Activated naive CD4-positive, alpha-beta T cell treated with anti-CD3 and anti-CD28 coated beads, Interleukin-2, amount 10 ng/mL, durations not matched to agents 7 days and 5 days (primary cell): ENCODE data around the gene STYXL1.

Source experiments
- CTCF ChIA-PET: fragments of 350-600 bp; sonication (Branson Sonifier 250); formaldehyde crosslinking; loops from one replicate; lab custom pipeline; 2021; ENCODE audit warnings: antibody characterized with exemption; lab: Charles Lee
- DNase-seq: peaks from one replicate; pipeline ENCODE4 v3.0.0-alpha.2; 2020
- H3K27ac Mint-ChIP-seq: one replicate; pipeline ENCODE4 v1.8.0; 2021; ENCODE audit warnings: mild to moderate bottlenecking, moderate library complexity, mixed read lengths
- H3K27me3 Mint-ChIP-seq: one replicate; pipeline ENCODE4 v1.8.0; 2021; ENCODE audit warnings: mild to moderate bottlenecking, mixed read lengths
- H3K36me3 Mint-ChIP-seq: one replicate; pipeline ENCODE4 v1.8.0; 2021; ENCODE audit warnings: mixed read lengths
- H3K4me1 Mint-ChIP-seq: one replicate; pipeline ENCODE4 v1.8.0; 2021; ENCODE audit warnings: mixed read lengths
- H3K4me3 Mint-ChIP-seq: one replicate; pipeline ENCODE4 v1.8.0; 2021; ENCODE audit warnings: mild to moderate bottlenecking, moderate library complexity, mixed read lengths
- H3K9me3 Mint-ChIP-seq: one replicate; pipeline ENCODE4 v1.8.0; 2021; ENCODE audit warnings: mixed read lengths

The STYXL1 gene

DNA sequence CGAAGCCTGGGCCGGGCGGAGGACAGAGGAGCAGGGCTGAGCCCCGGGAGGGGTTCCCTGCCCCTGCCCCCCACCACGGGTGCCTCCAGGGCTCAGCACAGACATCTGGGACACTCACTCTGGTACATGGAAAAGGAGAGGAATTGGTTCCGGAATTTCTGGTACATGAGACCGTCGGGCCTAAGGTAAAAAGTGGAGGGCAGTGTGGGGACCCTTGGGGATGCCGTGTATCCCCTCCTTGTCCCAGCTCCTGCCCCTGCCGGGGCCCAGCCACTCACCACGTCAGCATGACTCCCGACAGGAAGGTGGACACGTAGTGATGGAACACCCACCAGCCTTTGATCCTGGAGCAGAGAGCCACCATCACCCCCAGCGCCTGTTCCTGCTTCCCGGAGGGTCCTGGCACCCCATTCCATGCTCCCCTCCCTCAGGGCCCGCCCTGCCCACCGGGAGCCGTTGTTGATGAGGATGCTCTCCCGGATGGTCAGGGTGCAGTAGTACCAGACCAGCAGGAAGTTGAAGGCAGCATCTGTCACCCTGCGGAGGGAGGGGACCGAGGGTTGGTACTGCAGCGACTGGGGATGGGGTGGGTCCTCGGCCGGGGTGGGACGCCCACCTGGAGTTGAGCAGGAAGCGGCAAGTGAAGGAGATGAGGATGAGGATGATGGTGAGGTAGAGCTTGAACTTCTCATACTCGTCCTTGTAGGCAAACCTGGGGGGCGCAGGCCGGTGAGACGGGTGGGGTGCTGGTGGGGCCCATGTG, 59.8 kb downstream of the STYXL1 start:
- no peak overlapping the region for H3K27ac Mint-ChIP-seq
- peaks cover 4% of the 10 kb centered on the region for H3K4me1 Mint-ChIP-seq
- no peaks in the 10 kb centered on the region for H3K9me3 Mint-ChIP-seq
- no peak overlapping the region for H3K4me3 Mint-ChIP-seq
- H3K27me3 Mint-ChIP-seq: peaks cover 12% of the 10 kb centered on the region
- CTCF ChIA-PET: no interaction called here
- peaks cover 10% of the 10 kb centered on the region for H3K36me3 Mint-ChIP-seq
- no peak for DNase-seq

- Mint-ChIP-seq H3K27me3 (peaks cover 10% of the 10 kb centered on the region), H3K36me3 (peaks cover 10% of the 10 kb centered on the region), H3K9me3 (no peaks in the 10 kb centered on the region), H3K4me1 (peaks cover 3% of the 10 kb centered on the region), H3K27ac (no peak overlapping the region), H3K4me3 (no peak overlapping the region)
- CTCF ChIA-PET: no interaction called here
- no peak for DNase-seq
These were observed 60.6 kb downstream of the STYXL1 start for GRCh38 chr7:75987026-75987804.

DNA sequence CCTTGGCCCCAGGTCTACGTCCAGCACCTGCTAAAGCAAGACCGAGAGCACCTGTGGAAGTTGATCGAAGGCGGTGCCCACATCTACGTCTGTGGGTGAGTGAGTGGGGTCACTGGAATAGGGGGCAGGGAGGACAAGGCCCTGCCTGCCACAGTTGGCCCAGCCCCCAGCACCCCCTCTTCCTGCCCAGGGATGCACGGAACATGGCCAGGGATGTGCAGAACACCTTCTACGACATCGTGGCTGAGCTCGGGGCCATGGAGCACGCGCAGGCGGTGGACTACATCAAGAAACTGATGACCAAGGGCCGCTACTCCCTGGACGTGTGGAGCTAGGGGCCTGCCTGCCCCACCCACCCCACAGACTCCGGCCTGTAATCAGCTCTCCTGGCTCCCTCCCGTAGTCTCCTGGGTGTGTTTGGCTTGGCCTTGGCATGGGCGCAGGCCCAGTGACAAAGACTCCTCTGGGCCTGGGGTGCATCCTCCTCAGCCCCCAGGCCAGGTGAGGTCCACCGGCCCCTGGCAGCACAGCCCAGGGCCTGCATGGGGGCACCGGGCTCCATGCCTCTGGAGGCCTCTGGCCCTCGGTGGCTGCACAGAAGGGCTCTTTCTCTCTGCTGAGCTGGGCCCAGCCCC, 61.5 kb downstream of the STYXL1 start:
- no peak for DNase-seq
- peaks cover 11% of the 10 kb centered on the region for H3K36me3 Mint-ChIP-seq
- peaks cover 3% of the 10 kb centered on the region for H3K4me1 Mint-ChIP-seq
- H3K9me3 Mint-ChIP-seq: no peaks in the 10 kb centered on the region
- no peak overlapping the region for H3K27ac Mint-ChIP-seq
- peaks cover 10% of the 10 kb centered on the region for H3K27me3 Mint-ChIP-seq
- no peak overlapping the region for H3K4me3 Mint-ChIP-seq
- CTCF ChIA-PET: no interaction called here

DNA sequence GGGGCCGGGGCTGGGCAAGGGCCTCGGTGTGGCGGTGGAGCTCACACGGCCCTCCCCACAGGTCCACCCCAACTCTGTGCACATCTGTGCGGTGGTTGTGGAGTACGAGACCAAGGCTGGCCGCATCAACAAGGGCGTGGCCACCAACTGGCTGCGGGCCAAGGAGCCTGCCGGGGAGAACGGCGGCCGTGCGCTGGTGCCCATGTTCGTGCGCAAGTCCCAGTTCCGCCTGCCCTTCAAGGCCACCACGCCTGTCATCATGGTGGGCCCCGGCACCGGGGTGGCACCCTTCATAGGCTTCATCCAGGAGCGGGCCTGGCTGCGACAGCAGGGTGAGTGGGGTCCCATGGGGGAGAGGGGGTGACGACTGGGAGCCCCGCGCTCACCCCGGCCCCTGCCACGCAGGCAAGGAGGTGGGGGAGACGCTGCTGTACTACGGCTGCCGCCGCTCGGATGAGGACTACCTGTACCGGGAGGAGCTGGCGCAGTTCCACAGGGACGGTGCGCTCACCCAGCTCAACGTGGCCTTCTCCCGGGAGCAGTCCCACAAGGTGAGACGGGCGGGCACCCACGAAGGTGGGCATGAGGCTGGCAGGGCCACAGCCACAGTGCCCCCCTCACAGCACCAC, 62.2 kb downstream of the STYXL1 start:
- H3K36me3 Mint-ChIP-seq: peaks cover 11% of the 10 kb centered on the region
- no peak overlapping the region for H3K4me3 Mint-ChIP-seq
- H3K4me1 Mint-ChIP-seq: peaks cover 3% of the 10 kb centered on the region
- DNase-seq: no peak
- peaks cover 10% of the 10 kb centered on the region for H3K27me3 Mint-ChIP-seq
- no peak overlapping the region for H3K27ac Mint-ChIP-seq
- no peaks in the 10 kb centered on the region for H3K9me3 Mint-ChIP-seq
- CTCF ChIA-PET: no interaction called here

DNA sequence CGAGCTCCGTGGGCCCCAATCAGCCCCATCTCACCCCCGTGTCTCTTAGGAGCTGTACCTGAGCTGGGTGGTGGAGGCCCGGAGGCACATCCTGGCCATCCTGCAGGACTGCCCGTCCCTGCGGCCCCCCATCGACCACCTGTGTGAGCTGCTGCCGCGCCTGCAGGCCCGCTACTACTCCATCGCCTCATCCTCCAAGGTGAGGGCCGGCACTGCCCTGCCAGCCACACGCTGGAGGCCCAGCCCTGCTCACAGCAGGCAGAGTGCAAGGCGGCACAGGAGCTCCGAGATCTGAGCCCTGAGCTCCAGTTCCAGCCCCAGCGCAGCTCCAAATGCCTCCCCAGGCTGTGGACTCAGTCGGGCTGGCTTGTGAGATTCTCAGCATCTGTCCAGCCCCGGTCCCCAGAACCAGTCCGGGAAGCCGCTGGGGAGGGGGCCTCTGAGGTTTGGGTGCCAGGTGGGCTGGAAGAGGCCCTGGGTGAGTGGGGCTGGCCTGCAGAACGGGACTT, 62.7 kb downstream of the STYXL1 start:
- no peak for DNase-seq
- CTCF ChIA-PET: no interaction called here
- peaks cover 3% of the 10 kb centered on the region for H3K4me1 Mint-ChIP-seq
- H3K36me3 Mint-ChIP-seq: peaks cover 12% of the 10 kb centered on the region
- no peak overlapping the region for H3K27ac Mint-ChIP-seq
- H3K4me3 Mint-ChIP-seq: no peak overlapping the region
- peaks cover 6% of the 10 kb centered on the region for H3K27me3 Mint-ChIP-seq
- H3K9me3 Mint-ChIP-seq: no peaks in the 10 kb centered on the region

- peaks cover 14% of the 10 kb centered on the region for H3K36me3 Mint-ChIP-seq
- no peak overlapping the region for H3K27ac Mint-ChIP-seq
- DNase-seq: no peak
- no peaks in the 10 kb centered on the region for H3K27me3 Mint-ChIP-seq
- H3K9me3 Mint-ChIP-seq: no peaks in the 10 kb centered on the region
- CTCF ChIA-PET: interaction anchor here (0.6 kb wide), 1 partner anchor 74 kb away, joined by 4 read pairs; no protein-coding TSS in a partner anchor
- H3K4me1 Mint-ChIP-seq: no peaks in the 10 kb centered on the region
- H3K4me3 Mint-ChIP-seq: no peak overlapping the region
These were observed 63.4 kb downstream of the STYXL1 start for GRCh38 chr7:75984130-75985008.

DNA sequence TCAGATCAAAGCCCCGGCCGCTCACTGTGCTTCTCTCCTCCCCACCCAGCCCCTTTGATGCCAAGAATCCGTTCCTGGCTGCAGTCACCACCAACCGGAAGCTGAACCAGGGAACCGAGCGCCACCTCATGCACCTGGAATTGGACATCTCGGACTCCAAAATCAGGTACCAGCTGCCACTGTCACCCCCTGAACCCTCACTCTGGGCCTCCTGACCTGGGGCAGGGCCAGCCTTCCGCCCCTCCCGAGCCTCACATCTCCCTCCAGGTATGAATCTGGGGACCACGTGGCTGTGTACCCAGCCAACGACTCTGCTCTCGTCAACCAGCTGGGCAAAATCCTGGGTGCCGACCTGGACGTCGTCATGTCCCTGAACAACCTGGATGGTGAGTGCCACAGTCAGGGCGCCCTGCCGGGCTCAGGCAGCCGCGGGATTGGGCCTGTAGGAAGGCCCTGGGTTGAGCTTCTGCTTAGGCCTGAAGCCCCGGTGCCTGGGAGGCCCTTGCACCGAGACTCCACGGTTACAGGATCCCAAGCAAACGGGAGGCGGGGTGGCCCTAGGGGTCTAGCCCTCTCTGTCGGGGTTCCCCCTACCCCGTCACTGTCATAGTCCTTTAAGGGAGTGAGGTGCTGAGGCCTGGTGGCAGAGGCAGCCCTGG, 64.2 kb downstream of the STYXL1 start:
- H3K4me3 Mint-ChIP-seq: no peak overlapping the region
- no peak for DNase-seq
- no peaks in the 10 kb centered on the region for H3K27me3 Mint-ChIP-seq
- H3K36me3 Mint-ChIP-seq: peaks cover 14% of the 10 kb centered on the region
- CTCF ChIA-PET: interaction anchor here (0.6 kb wide), 1 partner anchor 73 kb away, joined by 4 read pairs; no protein-coding TSS in a partner anchor
- H3K27ac Mint-ChIP-seq: no peak overlapping the region
- H3K4me1 Mint-ChIP-seq: no peaks in the 10 kb centered on the region
- no peaks in the 10 kb centered on the region for H3K9me3 Mint-ChIP-seq

- Mint-ChIP-seq H3K4me1 (no peaks in the 10 kb centered on the region), H3K27me3 (no peaks in the 10 kb centered on the region), H3K9me3 (no peaks in the 10 kb centered on the region), H3K4me3 (no peak overlapping the region), H3K36me3 (peaks cover 14% of the 10 kb centered on the region), H3K27ac (no peak overlapping the region)
- CTCF ChIA-PET: no interaction called here
- no peak for DNase-seq
These were observed 65.3 kb downstream of the STYXL1 start for GRCh38 chr7:75982306-75983064.

GRCh38 chr7:75981453-75982305, 66.1 kb downstream of the STYXL1 start:
- H3K27me3 Mint-ChIP-seq: no peaks in the 10 kb centered on the region

GRCh38 chr7:75981203-75981452, 66.7 kb downstream of the STYXL1 start:
- Mint-ChIP-seq H3K27ac (no peak overlapping the region), H3K4me3 (no peak overlapping the region), H3K27me3 (no peaks in the 10 kb centered on the region), H3K9me3 (no peaks in the 10 kb centered on the region), H3K36me3 (peaks cover 6% of the 10 kb centered on the region), H3K4me1 (no peaks in the 10 kb centered on the region)
- CTCF ChIA-PET: no interaction called here
- no peak for DNase-seq

More at GRCh38 chr7:75981453-75982305, 66.1 kb downstream of the STYXL1 start:
- H3K36me3 Mint-ChIP-seq: peaks cover 7% of the 10 kb centered on the region
- no peaks in the 10 kb centered on the region for H3K9me3 Mint-ChIP-seq
- no peak overlapping the region for H3K4me3 Mint-ChIP-seq
- DNase-seq: no peak
- H3K4me1 Mint-ChIP-seq: no peaks in the 10 kb centered on the region
- CTCF ChIA-PET: no interaction called here
- no peak overlapping the region for H3K27ac Mint-ChIP-seq

GRCh38 chr7:75980430-75981202, 67.2 kb downstream of the STYXL1 start:
- H3K27ac Mint-ChIP-seq: no peak overlapping the region
- H3K9me3 Mint-ChIP-seq: no peaks in the 10 kb centered on the region
- H3K27me3 Mint-ChIP-seq: no peaks in the 10 kb centered on the region
- no peaks in the 10 kb centered on the region for H3K4me1 Mint-ChIP-seq
- H3K36me3 Mint-ChIP-seq: peaks cover 6% of the 10 kb centered on the region
- no peak overlapping the region for H3K4me3 Mint-ChIP-seq
- CTCF ChIA-PET: no interaction called here
- DNase-seq: no peak
